Mesenteric fat pad (tissue), 1 donor: ENCODE measurements around the gene VPS8. TPM values are rescaled to one million over a fixed set of nuclear protein-coding genes. Genes with fewer than 3 reads are reported as not detected.

Experiments
- DNase-seq: peaks from one replicate; pipeline ENCODE4 v3.0.0-alpha.2; 2020; ENCODE audit warnings: low spot score
- total RNA-seq: library from RNA; stranded (reverse); fragmentation: NEBNext Ultra II Directional; extraction: Animal tissue kit (Norgen Biotek cat#: 25700); gene quantifications from one replicate; pipeline ENCODE4 v1.2.1, GENCODE V29; 2021
- donor health status: DM: yes; HTN: yes; CAD: no.

VPS8 gene
- total RNA-seq, 1 donor from 2014 or later: 55.0 TPM

DNA sequence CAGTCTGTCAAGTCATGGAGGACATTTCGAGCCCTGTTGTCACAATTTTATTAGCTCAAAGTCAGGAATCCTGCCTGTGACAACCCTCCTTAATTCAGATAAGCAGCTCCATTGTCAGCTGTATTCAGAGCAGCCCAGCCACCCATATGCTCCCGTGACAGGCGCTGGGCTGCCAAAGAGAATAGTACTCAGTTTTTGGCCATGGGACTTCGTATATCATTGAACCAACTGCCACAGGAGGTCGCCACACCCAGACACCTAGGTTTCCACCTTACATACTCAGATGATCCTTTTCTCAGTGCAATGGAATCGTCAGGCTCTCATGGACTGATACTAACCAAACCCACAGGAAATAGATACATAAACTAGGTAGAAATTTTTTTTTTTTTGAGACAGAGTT is 240.7 kb downstream of the VPS8 start:
- no peak for DNase-seq

DNA sequence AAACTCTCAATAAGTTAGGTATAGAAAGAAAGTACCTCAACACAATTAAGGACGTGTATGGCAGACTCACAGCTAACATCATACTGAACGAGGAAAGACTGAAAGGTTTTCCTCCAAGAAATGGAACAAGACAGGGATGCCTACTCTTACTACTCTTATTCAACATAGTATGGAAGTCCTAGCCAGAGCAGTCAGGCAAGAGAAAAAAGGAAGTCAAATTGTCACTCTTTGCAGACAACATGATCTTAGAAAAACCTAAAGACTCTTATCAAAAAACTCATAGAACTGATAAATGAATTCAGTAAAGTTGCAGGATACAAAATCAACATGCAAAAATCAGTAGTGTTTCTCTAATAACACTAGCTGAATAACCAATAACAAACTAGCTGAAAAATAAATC is 244.9 kb downstream of the VPS8 start:
- no peak for DNase-seq

DNA sequence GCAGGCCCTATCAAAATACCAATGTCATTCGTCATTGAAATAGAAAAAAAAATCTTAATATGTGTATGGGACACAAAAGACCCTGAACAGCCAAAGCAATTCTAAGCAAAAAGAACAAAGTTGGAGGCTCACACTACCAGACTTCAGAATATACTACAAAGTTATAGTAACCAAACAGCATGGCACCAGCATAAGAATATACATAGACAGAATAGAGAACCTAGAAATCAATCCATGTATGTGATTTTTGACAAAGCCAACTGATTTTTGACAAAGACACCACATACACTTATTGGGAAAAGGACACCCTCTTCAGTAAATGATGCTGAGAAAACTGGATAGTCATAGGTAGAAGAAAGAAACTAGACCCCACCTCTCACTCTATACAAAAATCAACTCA is 245.9 kb downstream of the VPS8 start:
- DNase-seq: no peak

DNA sequence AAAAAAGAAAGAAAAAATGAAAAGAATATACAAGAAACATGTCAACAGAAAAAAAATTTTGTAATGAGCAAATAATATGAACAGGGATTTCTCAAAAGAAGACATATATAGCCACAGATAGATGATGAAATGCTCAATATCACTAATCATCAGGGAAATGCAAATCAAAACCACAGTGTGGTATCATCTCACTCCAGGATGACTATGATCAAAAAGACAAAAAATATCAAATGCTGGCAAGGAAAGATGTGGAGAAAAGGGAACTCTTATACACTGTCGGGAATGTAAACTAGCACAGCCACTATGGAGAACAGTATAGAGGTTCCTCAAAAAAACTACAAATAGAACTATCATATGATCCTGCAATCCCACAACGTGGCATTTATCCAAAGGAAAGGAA is 246.8 kb downstream of the VPS8 start:
- no peak for DNase-seq

DNA sequence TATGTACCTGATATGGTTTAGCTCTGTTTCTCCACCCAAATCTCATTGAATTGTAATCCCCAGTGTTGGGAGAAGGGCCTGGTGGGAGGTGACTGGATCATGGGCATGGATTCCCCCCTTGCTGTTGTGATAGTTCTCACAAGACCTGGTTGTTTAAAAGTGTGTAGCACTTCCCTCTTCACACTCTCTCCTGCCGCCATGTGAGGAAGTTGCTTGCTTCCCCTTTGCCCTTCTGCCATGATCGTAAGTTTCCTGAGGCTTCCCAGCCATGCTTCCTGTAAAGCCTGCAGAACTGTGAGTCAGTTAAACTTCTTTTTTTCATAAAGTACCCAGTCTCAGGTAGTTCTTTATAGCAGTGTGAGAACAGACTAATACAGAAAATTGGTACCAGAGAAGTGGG is 247.8 kb downstream of the VPS8 start:
- no peak for DNase-seq

DNA sequence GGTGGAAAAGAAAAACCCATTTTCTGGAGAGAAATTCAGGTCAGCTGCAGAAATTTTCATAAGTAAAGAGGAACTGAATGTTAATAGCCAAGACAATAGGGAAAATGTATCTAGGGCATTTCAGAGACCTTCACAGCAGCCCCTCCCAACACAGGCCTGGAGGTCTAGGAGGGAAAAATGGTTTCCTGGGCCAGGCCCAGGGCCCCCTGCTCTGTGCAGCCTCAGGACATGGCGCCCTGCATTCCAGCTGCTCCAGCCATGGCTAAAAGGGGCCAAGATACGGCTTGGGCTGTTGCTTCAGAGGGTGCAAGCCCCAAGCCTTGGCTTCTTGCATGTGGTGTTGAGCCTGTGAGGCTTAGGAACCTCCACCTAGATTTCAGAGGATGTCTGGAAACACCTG is 248.7 kb downstream of the VPS8 start:
- DNase-seq: no peak

DNA sequence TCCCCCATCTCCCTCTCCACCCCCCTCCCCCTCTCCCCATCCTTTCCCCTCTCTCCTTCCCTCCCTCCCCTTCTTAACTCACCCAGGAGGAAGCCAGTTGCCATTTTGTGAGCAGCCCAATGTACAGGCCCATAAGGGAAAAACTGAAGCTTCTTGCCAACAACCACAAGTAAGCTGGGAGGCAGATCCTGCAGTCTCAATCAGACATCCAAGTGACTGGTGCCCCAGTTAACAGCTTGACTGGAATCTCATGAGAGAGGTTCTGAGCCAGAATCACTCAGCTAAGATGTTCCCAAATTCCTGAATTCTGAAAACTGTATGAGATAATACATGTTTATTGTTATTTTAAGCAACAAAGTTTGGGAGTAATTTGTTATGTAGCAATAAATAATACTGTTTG is 250.2 kb downstream of the VPS8 start:
- DNase-seq: no peak

DNA sequence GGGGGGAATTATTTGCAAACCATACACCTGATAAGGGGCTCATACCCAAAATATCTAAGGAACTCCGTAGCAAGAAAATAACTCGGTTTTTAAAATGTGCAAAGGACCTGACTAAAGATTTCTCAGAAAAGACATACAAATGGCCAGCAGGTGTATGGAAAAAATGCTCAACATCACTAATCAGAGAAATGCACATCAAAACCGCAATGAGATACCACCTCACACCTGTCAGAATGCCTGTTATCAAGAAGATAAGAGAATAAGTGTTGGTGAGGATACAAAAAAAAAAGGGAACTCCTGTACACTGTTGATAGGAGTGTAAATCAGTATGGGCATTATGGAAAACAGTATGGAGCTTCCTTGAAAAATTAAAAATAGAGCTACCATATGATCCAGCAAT is 251.5 kb downstream of the VPS8 start:
- no peak for DNase-seq

DNA sequence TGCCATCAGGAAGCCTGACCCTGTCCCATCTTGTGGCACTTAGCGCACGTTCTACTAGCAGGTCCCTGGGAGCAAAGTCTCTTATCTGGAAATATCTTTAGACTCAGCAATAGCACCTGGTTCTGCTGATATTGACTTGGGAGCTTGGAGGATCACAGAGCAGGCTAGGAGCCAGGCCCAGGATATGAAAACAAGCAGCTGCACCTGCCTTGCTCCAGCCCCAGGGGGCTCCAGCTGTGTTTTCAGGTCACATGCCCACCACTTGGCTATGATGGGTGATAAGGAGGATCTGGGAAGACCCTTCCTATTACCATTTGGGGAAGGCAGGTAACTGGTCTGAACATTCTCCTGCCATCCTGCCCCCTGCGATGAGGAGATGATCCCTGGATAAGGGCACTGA is 253.1 kb downstream of the VPS8 start:
- DNase-seq: no peak

DNA sequence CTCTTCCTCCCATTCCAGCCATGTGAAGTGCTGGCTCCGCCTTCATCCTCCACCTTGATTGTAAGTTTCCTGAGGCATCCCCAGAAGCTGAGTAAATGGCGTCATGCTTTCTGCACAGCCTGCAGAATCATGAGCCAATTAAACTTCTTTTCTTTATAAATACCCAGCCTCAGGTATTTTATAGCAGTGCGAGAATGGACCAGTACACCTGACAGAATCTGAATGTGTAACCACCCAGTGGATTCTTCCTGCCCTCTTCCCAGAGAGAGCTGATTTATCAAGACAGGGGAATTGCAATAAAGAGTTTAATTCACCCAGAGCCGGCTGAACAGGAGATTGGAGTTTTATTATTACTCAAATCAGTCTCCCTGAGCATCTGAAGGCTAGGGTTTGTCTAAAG is 254.3 kb downstream of the VPS8 start:
- DNase-seq: no peak

DNA sequence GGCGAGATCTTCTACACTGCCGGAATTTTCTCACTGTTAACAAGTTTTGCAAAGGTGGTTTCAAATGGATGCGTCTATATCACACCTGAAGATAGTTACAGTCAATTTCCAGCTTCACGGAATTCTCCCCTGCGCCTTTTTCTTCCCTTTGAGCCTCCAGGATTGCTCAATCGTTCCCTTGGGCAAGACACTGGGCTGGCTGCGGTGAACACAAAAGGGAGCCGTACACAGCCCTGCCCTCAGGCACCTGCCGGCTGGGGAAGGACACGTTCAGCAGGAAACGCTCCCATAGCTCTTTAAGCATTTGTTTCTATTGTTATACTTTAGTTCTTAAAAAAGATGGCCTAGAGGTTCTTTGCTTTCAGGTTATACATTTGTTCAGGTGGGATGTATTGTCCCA is 255.2 kb downstream of the VPS8 start:
- no peak for DNase-seq

DNA sequence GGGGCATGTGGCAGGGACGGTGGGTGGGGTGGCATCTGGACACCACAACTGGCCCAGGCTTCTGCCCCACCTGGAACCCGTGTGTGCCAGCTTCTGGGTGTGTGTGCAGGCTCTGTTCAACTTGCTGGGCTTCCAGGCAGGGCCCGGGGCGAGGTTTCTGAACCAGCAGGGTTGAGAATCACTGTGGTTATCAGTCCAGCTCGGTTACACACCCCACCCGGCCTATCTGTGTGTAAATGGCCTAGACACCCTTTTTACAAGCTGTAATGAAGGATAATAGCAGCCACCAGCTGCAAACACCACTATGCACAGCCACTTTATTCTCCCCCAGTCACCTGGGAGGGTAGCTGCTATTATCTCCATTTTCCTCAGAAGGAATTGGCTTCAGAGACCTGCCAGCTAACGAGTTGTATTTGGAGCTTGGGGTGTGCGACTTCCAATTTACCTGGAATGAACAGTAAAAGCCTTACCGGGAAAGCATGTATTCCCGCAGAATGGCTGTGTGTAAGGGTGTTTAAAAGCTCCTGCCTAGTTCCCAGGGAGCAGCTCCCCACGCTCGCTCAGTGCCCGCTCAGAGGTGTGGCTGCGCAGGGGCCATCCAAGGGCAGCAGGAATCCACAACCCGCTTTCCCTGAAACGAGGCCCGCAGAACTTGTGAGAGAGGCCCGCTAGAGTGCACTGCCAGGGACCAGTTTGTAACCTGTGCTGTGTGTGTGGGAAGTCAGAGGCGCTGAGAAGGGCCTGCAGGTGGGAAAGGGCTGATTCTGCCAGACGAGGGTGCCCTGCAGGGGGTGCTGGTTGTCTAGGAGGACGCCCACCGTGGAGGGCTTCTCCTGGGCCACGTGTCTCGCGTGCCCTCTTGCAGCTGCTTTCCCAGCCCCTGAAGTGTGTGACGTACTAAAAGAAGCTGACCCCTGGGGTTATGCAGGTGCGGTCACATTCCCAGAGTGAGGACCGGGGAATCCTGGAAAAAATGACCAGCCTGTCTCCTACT is 257.4 kb downstream of the VPS8 start:
- no peak for DNase-seq

DNA sequence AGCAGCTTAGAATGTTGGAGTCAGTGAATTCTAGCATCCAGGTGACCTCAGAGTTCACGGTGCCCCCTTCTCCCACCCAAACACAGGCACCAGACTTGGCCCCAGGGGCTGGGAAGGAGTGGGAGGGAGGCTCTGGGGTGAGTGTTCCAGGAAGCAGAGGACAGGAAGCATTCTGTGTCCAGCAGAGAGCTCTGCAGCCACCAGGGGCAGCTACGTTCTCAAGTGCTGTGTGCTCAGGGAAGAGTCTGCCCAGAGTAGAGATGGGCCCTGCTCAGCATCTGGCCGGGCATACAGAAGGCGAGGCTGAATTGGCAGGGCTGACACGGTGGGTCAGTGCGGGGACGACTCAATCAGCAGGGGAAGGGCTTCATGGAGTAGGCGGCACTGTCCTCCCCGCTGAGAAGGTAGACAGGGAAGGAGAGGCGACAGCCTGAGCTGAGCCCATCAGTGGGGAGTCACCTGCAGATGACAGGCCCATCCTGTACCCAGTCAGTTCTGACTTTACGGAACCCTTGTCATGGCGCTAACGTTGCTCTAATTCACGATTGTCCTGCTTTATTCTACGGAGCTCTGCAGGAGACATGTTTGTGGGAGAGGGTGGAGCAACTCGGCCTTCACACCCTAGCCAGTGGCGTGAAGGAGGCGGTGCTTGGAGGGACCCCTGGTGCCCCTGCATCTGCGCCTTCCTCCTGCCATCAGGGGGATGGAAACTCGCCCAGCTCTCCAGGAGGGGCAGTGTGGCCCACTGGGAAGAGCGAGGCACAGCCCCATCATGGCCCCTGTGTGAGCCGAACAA is 258.7 kb downstream of the VPS8 start:
- no peak for DNase-seq

DNA sequence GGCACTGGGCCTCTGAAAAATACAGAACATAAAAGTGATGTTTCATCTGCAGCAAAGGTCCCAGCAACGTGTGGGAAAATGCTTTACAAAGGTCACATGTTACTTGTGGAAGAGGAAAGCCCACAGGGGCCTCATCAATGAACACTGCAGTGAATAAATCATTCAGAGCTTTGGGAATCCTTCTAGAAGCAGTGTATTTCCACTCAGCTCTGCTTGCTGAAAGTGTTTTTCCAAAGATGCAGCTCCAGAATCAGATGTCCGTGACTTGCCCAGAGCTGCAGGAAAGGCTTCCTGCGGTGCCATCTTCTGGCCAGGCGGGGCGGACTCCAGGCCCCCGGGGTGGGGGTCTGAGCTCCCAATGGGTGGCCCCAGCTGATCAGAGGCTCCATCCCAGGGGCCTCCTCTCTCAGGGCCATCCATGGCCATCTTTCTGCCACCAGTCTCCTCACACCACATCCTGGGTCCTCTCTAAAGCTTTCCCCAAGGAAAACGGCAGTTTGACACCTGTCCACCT is 259.4 kb downstream of the VPS8 start:
- DNase-seq: no peak

DNA sequence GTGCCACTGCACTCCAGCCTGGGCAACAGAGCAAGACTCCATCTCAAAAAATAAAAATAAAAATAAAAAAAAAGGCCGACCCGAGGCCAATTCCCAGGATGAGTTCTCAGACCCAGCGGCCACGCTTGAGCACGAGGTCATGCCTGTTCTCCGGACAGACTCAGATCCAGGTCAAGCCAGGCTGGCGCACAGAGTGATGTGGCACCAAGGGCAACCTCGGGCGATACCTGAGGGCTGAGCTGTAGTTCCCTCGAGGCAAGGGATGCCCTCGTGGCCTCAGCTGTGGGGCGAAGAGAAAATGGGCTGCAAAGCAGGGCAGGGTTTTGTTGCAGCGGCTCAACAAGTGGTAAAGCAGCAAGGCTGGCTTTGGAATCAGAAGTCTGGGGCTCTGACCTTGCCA is 263.6 kb downstream of the VPS8 start:
- DNase-seq: no peak

DNA sequence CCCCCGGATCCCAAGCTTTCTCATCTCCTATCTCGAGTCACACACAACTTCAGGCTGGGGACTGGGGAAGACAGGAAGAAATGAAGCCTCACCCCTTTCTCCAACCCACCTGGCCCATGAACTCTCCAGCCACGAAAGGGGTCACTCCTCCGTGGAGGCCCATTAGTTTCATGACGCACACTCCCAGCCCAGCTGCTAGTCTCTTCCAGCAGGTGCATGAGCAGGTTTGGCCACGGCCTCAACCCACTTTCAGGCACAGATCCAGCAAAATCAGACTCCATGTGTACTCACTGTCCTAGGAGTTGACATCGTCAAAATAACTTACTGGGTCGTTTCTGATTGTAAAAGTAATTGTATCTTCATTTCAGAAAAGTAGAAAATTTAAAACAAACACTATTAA is 264.3 kb downstream of the VPS8 start:
- no peak for DNase-seq

DNA sequence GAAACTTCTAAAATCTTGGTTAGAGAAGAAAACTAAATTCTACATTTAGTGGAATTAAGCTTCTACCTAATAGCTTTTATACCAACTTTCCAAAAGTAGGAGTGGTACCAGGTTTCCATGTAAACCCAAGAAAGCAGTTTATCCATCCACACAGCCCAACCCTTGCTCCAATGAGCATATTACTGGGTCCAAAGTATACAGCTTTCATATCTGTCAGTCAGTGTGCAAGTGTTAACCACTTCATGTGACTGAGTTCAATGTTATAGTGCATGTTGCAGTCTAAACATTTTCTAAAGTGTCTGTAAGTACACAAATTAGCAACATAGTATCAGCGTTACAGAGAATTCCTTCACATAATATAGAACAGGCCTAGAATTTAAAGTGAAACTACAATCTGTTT is 267.7 kb downstream of the VPS8 start:
- DNase-seq: no peak

DNA sequence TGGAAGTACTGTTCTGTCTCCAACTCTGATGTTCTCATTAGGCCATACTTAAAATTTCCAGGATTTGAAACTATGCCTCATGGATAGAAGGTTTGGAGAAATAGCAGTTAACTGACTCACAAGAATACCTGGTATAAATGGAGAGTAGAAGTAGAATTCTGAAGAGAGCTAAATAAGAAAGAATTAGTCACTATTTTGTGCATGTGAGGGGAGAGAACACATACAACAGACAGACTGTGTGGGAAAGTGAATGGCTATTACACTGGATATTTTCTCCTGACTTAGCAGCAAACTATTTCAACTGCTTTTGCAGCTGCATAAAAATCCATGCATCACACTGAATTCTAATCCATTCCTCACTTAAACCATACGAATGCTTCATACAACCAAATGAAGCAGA is 269.6 kb downstream of the VPS8 start:
- DNase-seq: no peak

DNA sequence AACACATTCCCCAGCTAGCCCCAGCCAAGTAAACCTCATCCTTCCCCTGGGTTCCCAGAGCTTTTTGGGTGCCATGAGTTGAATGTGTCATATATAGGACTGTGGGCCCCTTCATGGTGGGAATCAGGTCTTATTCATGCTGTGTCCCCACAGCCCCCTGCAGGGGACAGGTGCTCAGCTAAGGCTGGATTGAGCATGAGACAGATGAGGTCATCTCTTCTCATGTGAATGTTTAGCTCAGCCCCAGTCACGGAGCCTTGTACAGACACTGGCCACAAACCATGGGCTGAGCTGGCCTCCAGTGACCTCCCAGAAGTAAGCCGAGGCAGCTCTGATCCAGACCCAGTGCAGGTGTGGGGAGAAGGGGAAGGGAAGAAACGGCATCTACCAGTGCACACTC is 270.2 kb downstream of the VPS8 start:
- no peak for DNase-seq

DNA sequence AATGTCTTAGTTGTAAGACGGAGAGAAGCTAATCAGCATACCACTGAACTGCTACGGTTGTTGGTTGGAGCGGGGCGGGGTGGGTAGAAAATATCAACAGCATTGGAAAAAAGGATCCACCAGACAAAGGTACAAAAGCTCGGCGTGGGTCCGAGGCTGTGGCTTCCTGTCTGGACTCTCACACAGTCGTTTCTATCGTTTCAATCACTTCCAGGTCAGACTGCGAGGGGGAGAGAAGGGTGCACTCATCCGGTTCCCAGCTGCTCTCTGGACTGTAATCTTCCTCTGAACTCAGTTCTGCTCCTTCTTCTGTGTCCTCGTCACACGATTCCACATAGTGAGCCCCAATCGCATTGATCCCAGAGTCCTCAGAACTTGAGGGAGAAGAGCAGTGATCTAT is 270.9 kb downstream of the VPS8 start:
- no peak for DNase-seq

DNA sequence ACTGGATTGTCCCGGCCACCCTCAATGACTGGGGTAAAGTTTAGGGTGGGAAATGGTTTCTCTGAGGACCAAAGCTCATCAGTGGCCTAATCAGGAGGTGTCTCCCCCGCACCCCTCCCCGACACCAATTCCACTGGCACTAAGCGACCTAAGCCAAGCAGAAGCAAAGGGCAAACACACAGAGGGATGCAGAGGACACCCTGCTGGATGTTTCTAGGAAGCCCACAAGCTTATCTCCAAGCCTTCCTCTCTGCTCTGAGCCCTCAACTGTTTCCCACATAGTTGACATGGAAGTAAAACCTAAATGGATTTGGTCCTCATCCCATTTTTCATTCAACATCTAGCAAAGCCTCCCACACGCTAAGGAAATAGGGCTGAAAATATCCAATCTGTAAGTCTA is 272.4 kb downstream of the VPS8 start:
- no peak for DNase-seq

DNA sequence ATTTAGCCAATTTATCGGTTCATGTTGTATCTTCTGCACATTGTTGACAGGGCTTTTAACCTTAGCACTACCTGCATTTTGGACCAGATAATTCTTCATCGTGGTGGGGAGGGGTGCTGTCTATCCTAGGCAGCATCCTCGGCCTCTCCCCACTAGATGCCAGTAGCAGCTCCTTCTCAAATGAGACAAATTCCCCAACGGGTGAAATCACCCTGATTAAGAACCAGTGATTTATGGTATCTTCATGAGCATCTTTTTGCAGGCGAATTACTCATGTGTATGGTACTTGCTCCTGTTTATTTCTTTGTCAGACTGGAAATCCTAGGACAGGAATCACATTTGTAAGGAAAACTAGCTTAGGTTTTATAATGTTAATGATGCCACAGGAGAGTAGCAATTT is 272.9 kb downstream of the VPS8 start:
- no peak for DNase-seq
